H9 (cell line): ENCODE measurements around the gene S100P. TPM values are rescaled to one million over a fixed set of nuclear protein-coding genes. Genes with fewer than 3 reads are reported as not detected.
"Not testable (repeated sequence)": the region's sequence is repeated elsewhere in the genome, so short reads cannot be mapped to it uniquely, and the experiment has no call there.

ENCODE experiments used
- DNase-seq: peaks from one replicate; pipeline ENCODE4 v3.0.0-alpha.2; 2017
- H2AFZ ChIP-seq: one replicate; pipeline ENCODE4 v1.6.1; 2013; ENCODE audit warnings: mild to moderate bottlenecking, low read length, control low read depth, moderate library complexity
- H2AK5ac ChIP-seq: 2 replicates; pipeline ENCODE4 v1.6.1; 2013; ENCODE audit warnings: low read length, control low read depth, mixed read lengths; ENCODE audit not compliant: insufficient read length
- H2BK120ac ChIP-seq: one replicate; pipeline ENCODE4 v1.6.1; 2013; ENCODE audit warnings: low read depth, mild to moderate bottlenecking, low read length, control low read depth, inconsistent platforms; ENCODE audit not compliant: poor library complexity, severe bottlenecking
- H2BK12ac ChIP-seq: 2 replicates; pipeline ENCODE4 v1.6.1; 2013; ENCODE audit warnings: low read length, control low read depth, mixed read lengths, low read depth; ENCODE audit not compliant: insufficient read length
- H2BK15ac ChIP-seq: 2 replicates; pipeline ENCODE4 v1.6.1; 2013; ENCODE audit warnings: low read depth, low read length, control low read depth
- H2BK20ac ChIP-seq: one replicate; pipeline ENCODE4 v1.6.1; 2013; ENCODE audit warnings: low read depth, mild to moderate bottlenecking, low read length, control low read depth, inconsistent platforms; ENCODE audit not compliant: poor library complexity, severe bottlenecking
- H2BK5ac ChIP-seq: 2 replicates; pipeline ENCODE4 v1.6.1; 2013; ENCODE audit warnings: low read length, control low read depth, mixed read lengths; ENCODE audit not compliant: insufficient read length
- H3K14ac ChIP-seq: 2 replicates; pipeline ENCODE4 v1.6.1; 2013; ENCODE audit warnings: low read length, control low read depth; ENCODE audit not compliant: insufficient read depth
- H3K18ac ChIP-seq: 2 replicates; pipeline ENCODE4 v1.6.1; 2013; ENCODE audit warnings: low read depth, mild to moderate bottlenecking, mixed read lengths, low read length, control low read depth; ENCODE audit not compliant: insufficient read length
- H3K23ac ChIP-seq: 2 replicates; pipeline ENCODE4 v1.6.1; 2013; ENCODE audit warnings: low read length, control low read depth, mixed read lengths, low read depth; ENCODE audit not compliant: insufficient read length
- H3K23me2 ChIP-seq: 2 replicates; pipeline ENCODE4 v1.6.1; 2013; ENCODE audit warnings: low read depth, mild to moderate bottlenecking, mixed read lengths, low read length, control low read depth; ENCODE audit not compliant: insufficient read length, poor library complexity, severe bottlenecking
- H3K27ac ChIP-seq: 2 replicates; pipeline ENCODE4 v1.5.1; 2013; ENCODE audit warnings: low read length, control low read depth, mixed read lengths, low read depth; ENCODE audit not compliant: insufficient read length
- H3K27me3 ChIP-seq: 2 replicates; pipeline ENCODE4 v1.6.1; 2013; ENCODE audit warnings: low read length, control low read depth, inconsistent platforms; ENCODE audit not compliant: insufficient read depth
- H3K4ac ChIP-seq: 2 replicates; pipeline ENCODE4 v1.6.1; 2013; ENCODE audit warnings: low read depth, mild to moderate bottlenecking, control low read depth, inconsistent platforms, low read length, moderate library complexity
- H3K4me1 ChIP-seq: 2 replicates; pipeline ENCODE4 v1.6.1; 2013; ENCODE audit warnings: low read length, control low read depth, inconsistent platforms; ENCODE audit not compliant: insufficient read depth
- H3K4me2 ChIP-seq: 2 replicates; pipeline ENCODE4 v1.6.1; 2013; ENCODE audit warnings: low read length, control low read depth, mixed read lengths; ENCODE audit not compliant: insufficient read length, insufficient read depth
- H3K56ac ChIP-seq: 2 replicates; pipeline ENCODE4 v1.6.1; 2013; ENCODE audit warnings: low read depth, mild to moderate bottlenecking, mixed read lengths, low read length, control low read depth; ENCODE audit not compliant: insufficient read length
- H3K79me1 ChIP-seq: 2 replicates; pipeline ENCODE4 v1.6.1; 2013; ENCODE audit warnings: low read depth, mild to moderate bottlenecking, moderate library complexity, low read length, control low read depth, inconsistent platforms; ENCODE audit not compliant: insufficient read depth, poor library complexity, severe bottlenecking
- H3K79me2 ChIP-seq: 2 replicates; pipeline ENCODE4 v1.6.1; 2013; ENCODE audit warnings: low read length, control low read depth, inconsistent platforms; ENCODE audit not compliant: insufficient read depth
- H3K9ac ChIP-seq: 2 replicates; pipeline ENCODE4 v1.6.1; 2013; ENCODE audit warnings: low read length, control low read depth, mixed read lengths; ENCODE audit not compliant: insufficient read length; ENCODE audit errors: extremely low read depth
- H3K9me3 ChIP-seq: one replicate; pipeline ENCODE4 v1.6.1; 2013; ENCODE audit warnings: low read depth, low read length, inconsistent platforms; ENCODE audit not compliant: control insufficient read depth
- H3T11ph ChIP-seq: one replicate; pipeline ENCODE4 v1.6.1; 2013; ENCODE audit warnings: mild to moderate bottlenecking, low read length, control low read depth, inconsistent platforms
- H4K20me1 ChIP-seq: one replicate; pipeline ENCODE4 v1.6.1; 2013; ENCODE audit not compliant: control insufficient read depth, insufficient read length, insufficient read depth
- H4K5ac ChIP-seq: 2 replicates; pipeline ENCODE4 v1.6.1; 2013; ENCODE audit warnings: low read depth, mild to moderate bottlenecking, mixed read lengths, low read length, control low read depth; ENCODE audit not compliant: insufficient read length
- H4K8ac ChIP-seq: replicated peaks from 2 replicates; pipeline ENCODE4 v1.6.1; 2013; ENCODE audit warnings: low read length, control low read depth, mixed read lengths, low read depth; ENCODE audit not compliant: insufficient read length
- H4K91ac ChIP-seq: 2 replicates; pipeline ENCODE4 v1.6.1; 2013; ENCODE audit warnings: low read depth, mild to moderate bottlenecking, moderate library complexity, mixed read lengths, low read length, control low read depth; ENCODE audit not compliant: insufficient read length
- H3K27ac Mint-ChIP-seq, 3 experiments: 2 replicates in 2 of 3; 3 replicates in 1 of 3; pipeline ENCODE4 v1.8.0; 2020 to 2021; ENCODE audit warnings: mixed read lengths in 3 of 3, mild to moderate bottlenecking in 1 of 3, moderate library complexity in 1 of 3
- H3K27me3 Mint-ChIP-seq: 2 replicates; pipeline ENCODE4 v1.8.0; 2021; ENCODE audit warnings: low read depth, mild to moderate bottlenecking, moderate library complexity, mixed read lengths
- H3K36me3 Mint-ChIP-seq, 3 experiments: 2 replicates in 2 of 3; 3 replicates in 1 of 3; pipeline ENCODE4 v1.8.0; 2020 to 2021; ENCODE audit warnings: low read depth in 3 of 3, mixed read lengths in 3 of 3; ENCODE audit not compliant: insufficient read depth in 1 of 3
- H3K4me1 Mint-ChIP-seq, 2 experiments: 2 replicates each; pipeline ENCODE4 v1.8.0; 2020; ENCODE audit warnings: mixed read lengths in 2 of 2
- H3K4me3 Mint-ChIP-seq, 2 experiments: 2 replicates in 1 of 2; 3 replicates in 1 of 2; pipeline ENCODE4 v1.8.0; 2020 to 2021; ENCODE audit warnings: mild to moderate bottlenecking in 2 of 2, mixed read lengths in 2 of 2, moderate library complexity in 1 of 2
- H3K9me3 Mint-ChIP-seq, 2 experiments: 2 replicates in 1 of 2; 3 replicates in 1 of 2; pipeline ENCODE4 v1.8.0; 2020; ENCODE audit warnings: mild to moderate bottlenecking in 2 of 2, mixed read lengths in 2 of 2, moderate library complexity in 1 of 2
- CTCF ChIP-seq: fragments of 200-600 bp; sonication (generic); conservative IDR thresholded peaks from 3 replicates; pipeline ENCODE4 v1.8.0; 2021; ENCODE audit warnings: antibody characterized with exemption, mild to moderate bottlenecking
- WGBS: extraction: QIAGEN DNeasy Blood & Tissue Kit; methylation state at CpG from one replicate; pipeline ENCODE4 v1.1.7; 2013; ENCODE audit warnings: missing lambda C conversion rate, low lambda C conversion rate, mixed read lengths; ENCODE audit not compliant: insufficient read length; ENCODE audit errors: extremely low coverage; 5-methylcytosine and 5-hydroxymethylcytosine counted together
- total RNA-seq: library from RNA; stranded (reverse); gene quantifications from 2 replicates; pipeline ENCODE4 v1.2.1, GENCODE V29; 2021

Gene S100P
- total RNA-seq, 1 experiment from 2014 or later: not detected

- no peaks in the 10 kb centered on the region for H4K20me1 ChIP-seq
- Mint-ChIP-seq H3K9me3 (no peaks in the 10 kb centered on the region), H3K4me3 (no peak overlapping the region; a peak in 1 of 5 replicates), H3K27ac (peak overlapping the region in 2 of 3 experiments; percentile 41 to 80; a peak in 3 of 7 replicates), H3K27me3 (no peaks in the 10 kb centered on the region), H3K4me1 (peaks cover 10 to 23% of the 10 kb centered on the region in 2 experiments), H3K36me3 (no peaks in the 10 kb centered on the region)
- H2AFZ ChIP-seq: no peak overlapping the region
- H4K91ac ChIP-seq: no peak overlapping the region
- no peak overlapping the region for H4K8ac ChIP-seq
- no peak for TF ChIP-seq CTCF
- H3K79me2 ChIP-seq: no peaks in the 10 kb centered on the region
- H3K4ac ChIP-seq: no peak overlapping the region
- H3K27me3 ChIP-seq: no peaks in the 10 kb centered on the region
- no peaks in the 10 kb centered on the region for H3K23me2 ChIP-seq
- no peak overlapping the region for H3K18ac ChIP-seq
- H3K27ac ChIP-seq: no peak overlapping the region
- no peak overlapping the region for H2BK5ac ChIP-seq
- no peak overlapping the region for H3K14ac ChIP-seq
- DNase-seq: no peak
- H3K79me1 ChIP-seq: no peaks in the 10 kb centered on the region
- no peak overlapping the region for H2BK12ac ChIP-seq
- whole genome bisulfite sequencing: no CpG with 5 or more reads among the region's 21 CpGs
- no peak overlapping the region for H4K5ac ChIP-seq
- H3K4me2 ChIP-seq: no peak overlapping the region
- H3T11ph ChIP-seq: no peak overlapping the region
- H3K4me1 ChIP-seq: 0 out of 2 replicates have a peak, but pooled peaks cover 3% of the 10 kb centered on the region
- no peak overlapping the region for H3K56ac ChIP-seq
- no peak overlapping the region for H3K9ac ChIP-seq
- no peak overlapping the region for H3K23ac ChIP-seq
- no peak overlapping the region for H2BK120ac ChIP-seq
- H2BK15ac ChIP-seq: no peak overlapping the region
- no peak overlapping the region for H2BK20ac ChIP-seq
- no peaks in the 10 kb centered on the region for H3K9me3 ChIP-seq
- H2AK5ac ChIP-seq: no peak overlapping the region
Measured at GRCh38 chr4:6724421-6725111, 30.9 kb downstream of the S100P start.

- H2BK12ac ChIP-seq, H2BK15ac ChIP-seq, H3K9me3 ChIP-seq, H3K4me1 ChIP-seq, H3K14ac ChIP-seq, H3K27ac ChIP-seq, H3K36me3 Mint-ChIP-seq, H4K8ac ChIP-seq, H4K5ac ChIP-seq, H3K23ac ChIP-seq, H3K9me3 Mint-ChIP-seq, H3K27me3 ChIP-seq, H3K9ac ChIP-seq, H3K27ac Mint-ChIP-seq, DNase-seq, H3K27me3 Mint-ChIP-seq, H3K79me2 ChIP-seq, H3K79me1 ChIP-seq, H3T11ph ChIP-seq, H2AFZ ChIP-seq, H3K56ac ChIP-seq, H4K91ac ChIP-seq, H4K20me1 ChIP-seq, H3K18ac ChIP-seq, H2BK20ac ChIP-seq, H2AK5ac ChIP-seq, H3K4me3 Mint-ChIP-seq, H3K23me2 ChIP-seq, H3K4me2 ChIP-seq, H2BK120ac ChIP-seq, H2BK5ac ChIP-seq, H3K4ac ChIP-seq: not testable (repeated sequence)
- 100% methylated on average over 6 of the region's 16 CpGs for WGBS
- H3K4me1 Mint-ChIP-seq: peaks cover 11 to 19% of the 10 kb centered on the region in 2 experiments
Measured at GRCh38 chr4:6725427-6725961, 31.8 kb downstream of the S100P start.
